Left renal cortex interstitium (tissue), 4 donors: ENCODE data around the gene BMP8A. TPM values are rescaled to one million over a fixed set of nuclear protein-coding genes. Genes with fewer than 3 reads are reported as not detected.
"Not testable (repeated sequence)": the region's sequence is repeated elsewhere in the genome, so short reads cannot be mapped to it uniquely, and the experiment has no call there.

Experiments used
- DNase-seq, 4 donors: peaks; one replicate each; pipeline ENCODE4 v3.0.0-alpha.2; 2013; ENCODE audit warnings: low read depth in 4 of 4, low spot score in 2 of 4, missing footprints in 1 of 4
- polyA plus RNA-seq, 4 donors: library from polyadenylated mRNA; unstranded; fragments of 120-200 nt; gene quantifications; one replicate each; pipeline ENCODE4 v1.2.1, GENCODE V29; 2013; ENCODE audit not compliant: insufficient read length in 4 of 4

Gene BMP8A
- polyA plus RNA-seq, result under 1 TPM; 0.41 to 0.88 (median 0.50) TPM

DNA sequence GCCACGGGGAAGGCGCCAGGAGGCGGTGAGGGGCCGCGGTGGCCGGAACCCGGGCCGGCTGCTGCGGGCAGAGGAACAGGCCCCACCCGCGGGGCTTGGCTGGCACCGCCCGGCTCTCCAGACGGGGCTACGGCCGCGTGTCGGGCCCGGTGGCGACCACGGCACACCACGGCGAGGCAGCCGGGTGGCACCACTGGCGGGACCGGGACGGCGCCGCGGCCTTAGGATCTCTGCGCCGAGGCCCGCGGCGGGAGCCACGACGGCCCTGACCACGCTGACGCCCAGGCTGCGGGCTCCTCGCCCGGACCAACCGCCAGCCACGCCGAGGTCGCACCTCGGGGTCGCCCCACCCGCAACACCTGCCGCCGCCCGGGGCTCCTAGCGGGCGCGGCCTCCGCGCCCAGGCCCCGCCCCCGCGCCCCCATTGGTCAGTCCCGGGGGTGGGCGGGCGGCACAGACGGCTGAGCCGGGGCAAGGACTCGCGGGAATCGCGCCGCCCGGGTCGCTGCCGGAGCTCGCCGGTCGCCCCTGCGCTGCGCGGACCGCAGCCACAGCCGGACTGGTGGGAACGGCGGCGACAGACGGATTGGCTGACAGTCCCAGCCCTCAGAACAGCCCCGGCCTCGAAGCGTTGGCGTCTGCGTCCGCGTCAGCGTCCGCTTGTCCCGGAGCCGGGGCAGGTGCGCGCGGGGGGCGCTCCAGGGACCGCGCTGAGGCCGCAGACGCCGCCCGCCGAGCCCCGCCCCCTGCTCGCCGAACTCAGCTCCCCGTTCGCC lies at the start of gene BMP8A:
Gene BMP8A (plus strand): TSS at position 491 of the 776 bp plus-strand sequence. CDS start 356 bp downstream, outside the sequence.
- no peak for DNase-seq

DNA sequence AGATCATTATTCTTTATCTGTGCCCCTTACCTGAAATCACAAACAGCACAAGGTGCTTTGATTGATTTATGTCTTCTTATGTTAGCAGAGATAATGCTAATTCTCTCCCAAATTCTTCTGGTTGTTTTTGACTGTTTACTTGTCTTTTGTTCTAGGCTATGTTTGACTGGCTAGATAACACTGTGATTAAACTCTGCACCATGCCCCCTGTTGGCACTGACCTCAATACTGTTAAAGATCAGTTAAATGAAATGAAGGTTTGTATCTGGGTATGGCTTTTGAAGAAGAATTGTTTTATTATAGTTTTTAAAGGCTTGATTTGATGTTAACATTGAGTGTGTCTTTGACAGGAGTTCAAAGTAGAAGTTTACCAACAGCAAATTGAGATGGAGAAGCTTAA lies 49.6 kb upstream of the BMP8A start:
- DNase-seq, result no peak

DNA sequence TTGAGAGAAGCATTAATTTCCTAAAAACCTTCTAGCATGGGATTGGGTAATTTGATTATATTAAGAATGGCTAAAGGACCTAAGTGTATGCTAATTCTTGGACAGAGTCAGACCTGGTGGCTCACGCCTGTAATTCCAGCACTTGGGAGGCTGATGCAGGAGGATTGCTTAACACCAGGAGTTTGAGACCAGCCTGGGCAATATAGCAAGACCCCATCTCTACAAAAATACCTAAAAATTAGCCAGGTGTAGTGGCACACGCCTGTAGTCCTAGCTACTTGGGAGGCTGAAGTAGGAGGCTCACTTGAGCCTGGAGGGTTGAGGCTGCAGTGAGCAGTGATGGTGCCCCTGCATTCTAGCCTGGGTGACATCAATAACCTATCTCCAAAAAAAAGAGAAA lies 45.9 kb upstream of the BMP8A start:
- no peak for DNase-seq

GRCh38 chr1:39446986-39447567 lies 44.4 kb upstream of the BMP8A start:
- no peak for DNase-seq

GRCh38 chr1:39450041-39450440 lies 41.4 kb upstream of the BMP8A start:
- not testable (repeated sequence) for DNase-seq

DNA sequence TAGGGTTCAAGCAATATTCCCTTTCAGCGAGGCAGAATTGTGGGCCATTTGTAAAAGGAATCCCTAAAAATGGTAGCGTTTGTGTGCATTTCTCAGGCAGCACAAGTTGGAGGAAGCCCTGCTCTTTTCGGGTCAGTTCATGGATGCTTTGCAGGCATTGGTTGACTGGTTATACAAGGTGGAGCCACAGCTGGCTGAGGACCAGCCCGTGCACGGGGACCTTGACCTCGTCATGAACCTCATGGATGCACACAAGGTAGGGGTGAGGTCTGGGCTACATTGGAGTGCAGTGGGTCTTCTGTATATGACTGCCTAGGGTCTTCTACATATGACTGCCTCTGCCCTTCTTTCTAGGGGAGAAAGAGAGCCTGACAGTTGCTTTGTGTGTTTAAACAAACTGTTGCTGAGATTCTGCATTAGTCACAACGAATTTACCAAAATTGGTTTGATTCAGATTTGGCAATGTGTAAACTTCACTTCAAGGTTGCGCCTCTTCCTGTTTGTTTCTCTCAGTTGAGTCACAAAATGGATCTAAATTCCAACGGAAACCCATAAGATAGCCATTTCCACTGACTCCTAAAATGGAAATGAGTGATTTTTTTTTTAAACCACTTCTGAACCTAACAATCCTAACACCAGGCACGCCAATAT lies 40.4 kb upstream of the BMP8A start:
- no peak for DNase-seq

DNA sequence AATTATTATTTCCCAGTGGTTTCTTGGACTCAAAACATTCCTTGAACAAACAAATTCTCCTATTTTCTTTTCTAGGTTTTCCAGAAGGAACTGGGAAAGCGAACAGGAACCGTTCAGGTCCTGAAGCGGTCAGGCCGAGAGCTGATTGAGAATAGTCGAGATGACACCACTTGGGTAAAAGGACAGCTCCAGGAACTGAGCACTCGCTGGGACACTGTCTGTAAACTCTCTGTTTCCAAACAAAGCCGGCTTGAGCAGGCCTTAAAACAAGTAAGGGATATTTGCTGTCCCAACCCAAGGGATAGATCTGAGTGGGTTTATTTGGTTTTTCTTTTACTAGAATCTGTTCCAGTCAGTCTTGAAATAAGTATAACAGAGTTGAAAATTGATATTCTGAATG lies 39.4 kb upstream of the BMP8A start:
- no peak for DNase-seq

- no peak for DNase-seq
Observed at GRCh38 chr1:39452540-39452939, 38.9 kb upstream of the BMP8A start.

DNA sequence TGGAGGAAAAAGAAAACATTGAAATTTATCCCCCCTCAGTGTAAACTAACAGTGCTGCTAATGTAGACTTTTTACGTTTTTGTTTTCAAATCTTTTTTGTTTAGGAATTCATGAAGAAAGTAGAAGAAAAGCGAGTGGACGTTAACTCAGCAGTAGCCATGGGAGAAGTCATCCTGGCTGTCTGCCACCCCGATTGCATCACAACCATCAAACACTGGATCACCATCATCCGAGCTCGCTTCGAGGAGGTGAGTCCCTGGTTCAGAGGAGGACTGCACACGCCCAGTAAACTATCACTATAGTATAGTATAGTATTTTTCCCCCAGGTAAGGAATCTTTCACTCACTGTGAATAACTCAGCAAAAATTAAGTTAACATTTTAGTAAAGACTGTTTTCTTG lies 37.8 kb upstream of the BMP8A start:
- DNase-seq, result no peak

GRCh38 chr1:39458991-39459390 lies 32.4 kb upstream of the BMP8A start:
- DNase-seq, result no peak

GRCh38 chr1:39462074-39462473 lies 29.4 kb upstream of the BMP8A start:
- DNase-seq, result no peak

GRCh38 chr1:39466413-39467107 lies 24.9 kb upstream of the BMP8A start:
- no peak for DNase-seq

- DNase-seq, result peak in 3 of 4 donors; percentile 18 to 25 (median 19)
Observed at GRCh38 chr1:39467108-39467720, 24.2 kb upstream of the BMP8A start.

DNA sequence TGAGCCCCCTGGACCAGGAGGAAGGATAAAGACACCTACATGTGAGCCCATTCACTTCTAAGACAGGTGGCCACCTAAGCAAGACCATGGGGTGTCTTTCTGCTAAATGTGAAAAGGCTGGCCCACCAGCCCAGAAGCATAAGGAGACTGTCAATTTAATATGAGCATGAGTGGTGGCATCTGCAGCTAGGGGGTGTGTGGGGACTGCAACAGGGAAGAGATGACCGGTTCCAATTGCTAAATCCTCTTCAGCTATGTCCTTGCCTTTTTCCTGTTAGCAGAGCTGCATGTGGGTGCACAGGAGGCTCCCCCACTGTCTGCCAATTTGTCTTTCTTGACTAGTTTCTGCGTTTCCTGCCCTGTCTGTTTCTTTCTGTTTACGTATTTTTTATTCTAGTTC lies 22.3 kb upstream of the BMP8A start:
- DNase-seq, result no peak

DNA sequence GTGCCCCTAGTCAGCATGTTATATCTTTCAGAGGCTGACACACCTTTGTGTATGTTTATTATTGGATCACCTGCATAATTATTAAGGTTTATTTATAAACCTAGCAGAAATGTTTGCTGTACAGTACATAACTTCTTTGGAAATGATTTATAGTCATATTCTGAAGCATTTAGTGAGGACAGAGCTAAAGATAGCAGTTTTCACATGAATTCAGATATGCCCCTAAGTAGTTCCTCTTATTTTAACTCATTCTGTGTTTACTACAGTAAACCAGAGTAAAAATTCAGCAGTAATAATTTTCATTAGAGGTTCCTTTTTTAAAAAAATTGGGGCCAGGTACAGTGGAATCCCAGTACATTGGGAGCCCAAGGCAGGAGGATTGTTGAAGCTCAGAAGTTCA lies 21.4 kb upstream of the BMP8A start:
- no peak for DNase-seq

GRCh38 chr1:39472826-39473225 lies 18.6 kb upstream of the BMP8A start:
- no peak for DNase-seq

DNA sequence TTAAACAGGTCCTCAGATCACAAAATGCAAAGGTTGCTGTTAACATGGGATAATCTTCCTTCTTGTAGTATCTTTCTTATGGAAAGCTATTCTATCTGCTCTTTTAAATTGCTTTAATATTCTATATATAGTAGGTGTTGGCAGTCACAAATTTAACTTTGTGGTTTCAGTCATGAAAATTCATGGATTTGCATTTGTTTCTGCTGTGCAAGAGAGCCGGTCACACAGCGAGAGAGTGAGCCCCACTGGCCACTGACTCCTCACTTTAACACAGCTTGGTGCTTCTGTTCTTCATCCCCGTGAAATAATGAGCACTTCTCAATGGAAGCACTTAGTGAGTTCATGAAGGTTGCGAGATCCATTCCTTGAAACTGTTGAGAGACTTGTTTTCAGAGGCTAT lies 18.1 kb upstream of the BMP8A start:
- DNase-seq, result no peak

- DNase-seq, result no peak
Observed at GRCh38 chr1:39474810-39475209, 16.6 kb upstream of the BMP8A start.

DNA sequence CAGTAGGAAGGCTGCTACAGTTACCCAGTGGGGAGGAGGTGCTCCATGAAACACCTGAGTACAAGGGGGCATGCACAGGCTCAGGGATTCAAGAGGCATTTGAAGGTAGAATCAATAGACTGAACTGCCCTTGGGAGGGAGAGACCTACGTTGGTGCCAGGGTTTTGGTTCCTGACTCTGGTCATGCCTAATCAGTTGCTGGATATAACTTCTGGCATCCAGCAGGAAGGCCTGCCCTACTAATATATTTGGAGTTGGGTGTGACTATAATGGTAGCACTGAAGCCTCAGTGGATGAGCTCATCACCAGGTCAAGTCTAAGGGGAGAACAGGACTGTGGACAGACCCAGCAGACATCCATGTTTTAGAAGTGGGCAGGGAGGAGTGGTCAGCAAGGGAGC lies 15.9 kb upstream of the BMP8A start:
- not testable (repeated sequence) for DNase-seq

- no peak for DNase-seq
Observed at GRCh38 chr1:39478126-39478915, 13.1 kb upstream of the BMP8A start.
